ENCODE results near the gene RPL36AL.

GRCh38 chr14:49594347-49595091 lies 25.9 kb downstream of the RPL36AL start:
- TF ChIP-seq CTCF (IDR thresholded peaks at IDR 0.05) (no peak), TAF1 (IDR thresholded peaks at IDR 0.05; ENCODE audit: borderline replicate concordance, low read depth, low read length) (no peak), SMC3 (IDR thresholded peaks at IDR 0.05; ENCODE audit: low read depth, low read length) (no peak), RFX5 (IDR thresholded peaks at IDR 0.05; ENCODE audit: low read length) (peak; percentile 90), GABPA (IDR thresholded peaks at IDR 0.05; ENCODE audit: low read depth) (no peak)
